HG03039 (cell line): ENCODE results near the gene C5orf63.
"Not testable (repeated sequence)": the region's sequence is repeated elsewhere in the genome, so short reads cannot be mapped to it uniquely, and the experiment has no call there.

ENCODE experiments used
- ATAC-seq: cut with Tn5 transposase; IDR thresholded peaks from one replicate; pipeline ENCODE4 v1.9.1; 2021; ENCODE audit warnings: mild to moderate bottlenecking, moderate library complexity; ENCODE audit not compliant: unreplicated experiment

Gene C5orf63

GRCh38 chr5:127038550-127038949, 34.8 kb downstream of the C5orf63 start:
- no peak for ATAC-seq

GRCh38 chr5:127031863-127032232, 41.5 kb downstream of the C5orf63 start:
- ATAC-seq, result no peak

GRCh38 chr5:127031147-127031862, 42.0 kb downstream of the C5orf63 start:
- peak; percentile 7 for ATAC-seq

GRCh38 chr5:127030259-127031146, 42.8 kb downstream of the C5orf63 start, which contains the start of gene MARCHF3:
Gene MARCHF3 (minus strand): TSS chr5:127030558. CDS start chr5:126918171, 112,387 bp downstream.
- peak; percentile 98 for ATAC-seq

GRCh38 chr5:127029581-127030258, 43.6 kb downstream of the C5orf63 start:
- peak; percentile 13 for ATAC-seq

- no peak for ATAC-seq
Observed at GRCh38 chr5:127028822-127029457, 44.4 kb downstream of the C5orf63 start.

GRCh38 chr5:127027539-127027938, 45.8 kb downstream of the C5orf63 start:
- no peak for ATAC-seq

- ATAC-seq, result no peak
Observed at GRCh38 chr5:127026166-127026565, 47.1 kb downstream of the C5orf63 start.

- ATAC-seq, result no peak
Observed at GRCh38 chr5:127025467-127025866, 47.8 kb downstream of the C5orf63 start.

GRCh38 chr5:127024821-127025220, 48.5 kb downstream of the C5orf63 start:
- ATAC-seq, result no peak

GRCh38 chr5:127023552-127024191, 49.6 kb downstream of the C5orf63 start:
- ATAC-seq, result not testable (repeated sequence)

GRCh38 chr5:127022846-127023245, 50.5 kb downstream of the C5orf63 start:
- no peak for ATAC-seq

GRCh38 chr5:127019928-127020327, 53.4 kb downstream of the C5orf63 start:
- no peak for ATAC-seq

GRCh38 chr5:127016722-127017121, 56.6 kb downstream of the C5orf63 start:
- not testable (repeated sequence) for ATAC-seq

GRCh38 chr5:127015716-127016115, 57.6 kb downstream of the C5orf63 start:
- no peak for ATAC-seq

- ATAC-seq, result peak; percentile 40
Observed at GRCh38 chr5:127014573-127014972, 58.7 kb downstream of the C5orf63 start.

GRCh38 chr5:127013407-127013806, 59.9 kb downstream of the C5orf63 start:
- ATAC-seq, result no peak

GRCh38 chr5:127012916-127013315, 60.4 kb downstream of the C5orf63 start:
- ATAC-seq, result no peak

- peak; percentile 66 for ATAC-seq
Observed at GRCh38 chr5:127011961-127012644, 61.2 kb downstream of the C5orf63 start.

GRCh38 chr5:127011153-127011552, 62.1 kb downstream of the C5orf63 start:
- ATAC-seq, result no peak
